Breast epithelium (tissue), 3 donors: ENCODE results near the gene MYL10.

Experiments
- CTCF ChIP-seq, 3 donors: fragments of 450-650 bp; IDR thresholded peaks; one replicate each; pipeline ENCODE4 v1.5.1; 2016 to 2017; ENCODE audit warnings: antibody characterized with exemption in 3 of 3, mild to moderate bottlenecking in 3 of 3, moderate library complexity in 3 of 3
- POLR2A ChIP-seq: fragments of 450-650 bp; IDR thresholded peaks from one replicate; pipeline ENCODE4 v1.6.1; 2016; ENCODE audit warnings: antibody characterized with exemption, mild to moderate bottlenecking, moderate library complexity

- TF ChIP-seq CTCF (IDR thresholded peaks at IDR 0.05): no peak
- no peak for TF ChIP-seq POLR2A
Measured at GRCh38 chr7:101676062-101676598, 47.0 kb upstream of the MYL10 start.
